HepG2 (cell line): ENCODE measurements around the gene SPINK6. TPM values are rescaled to one million over a fixed set of nuclear protein-coding genes. Genes with fewer than 3 reads are reported as not detected.

Source experiments
- FOSL2 ChIP-seq: sonication (generic); formaldehyde crosslinking; IDR thresholded peaks from 2 replicates; pipeline ENCODE4 v1.4.0; 2020; ENCODE audit warnings: missing genetic modification reagents
- FOXP4 ChIP-seq: sonication (generic); formaldehyde crosslinking; IDR thresholded peaks from 2 replicates; pipeline ENCODE4 v1.4.0; 2020; ENCODE audit warnings: missing genetic modification reagents
- GLI4 ChIP-seq: sonication (generic); formaldehyde crosslinking; IDR thresholded peaks from 2 replicates; pipeline ENCODE4 v1.5.1; 2020; ENCODE audit warnings: missing genetic modification reagents, mild to moderate bottlenecking, moderate library complexity, borderline replicate concordance
- JDP2 ChIP-seq: sonication (generic); formaldehyde crosslinking; IDR thresholded peaks from 2 replicates; pipeline ENCODE4 v1.8.1; 2022; ENCODE audit warnings: missing genetic modification reagents, borderline replicate concordance
- RBM22 ChIP-seq: fragments of 200-400 bp; formaldehyde crosslinking; optimal IDR thresholded peaks from 2 replicates; pipeline ENCODE3; 2017; ENCODE audit warnings: mild to moderate bottlenecking, low read length, moderate library complexity
- TAF15 ChIP-seq: fragments of 200-400 bp; formaldehyde crosslinking; IDR thresholded peaks from one replicate; pipeline ENCODE4 v1.6.1; 2018; ENCODE audit warnings: mild to moderate bottlenecking, low read depth, low read length; ENCODE audit not compliant: poor library complexity, severe bottlenecking
- ZNF143 ChIP-seq: sonication (generic); formaldehyde crosslinking; IDR thresholded peaks from 2 replicates; pipeline ENCODE4 v1.4.0; 2020; ENCODE audit warnings: missing genetic modification reagents
- ZNF232 ChIP-seq: sonication (generic); formaldehyde crosslinking; IDR thresholded peaks from 2 replicates; pipeline ENCODE4 v1.4.0; 2020; ENCODE audit warnings: missing genetic modification reagents, borderline replicate concordance
- ZNF292 ChIP-seq: sonication (generic); formaldehyde crosslinking; IDR thresholded peaks from 2 replicates; pipeline ENCODE4 v1.8.1; 2022; ENCODE audit warnings: mild to moderate bottlenecking, low read depth, missing genetic modification reagents, borderline replicate concordance
- ZNF326 ChIP-seq: sonication (generic); formaldehyde crosslinking; IDR thresholded peaks from 2 replicates; pipeline ENCODE4 v1.4.0; 2020; ENCODE audit warnings: missing genetic modification reagents, borderline replicate concordance
- ZNF503 ChIP-seq: sonication (generic); formaldehyde crosslinking; IDR thresholded peaks from 2 replicates; pipeline ENCODE4 v1.4.0; 2020; ENCODE audit warnings: missing genetic modification reagents
- polyA plus RNA-seq, 8 experiments: library from polyadenylated mRNA; depleted of rRNA in 3 of 8; stranded (reverse) in 7 of 8; unstranded in 1 of 8; fragments of >200 nt; fragmentation: Illumina TruSeq in 4 of 8; extraction: Trizol in 4 of 8; gene quantifications; 2 replicates each; pipeline versions ENCODE4 v1.2.1 to v1.2.3, GENCODE V29; 2011 to 2016; ENCODE audit warnings: low read depth in 4 of 8, missing spikeins in 1 of 8, mixed read lengths in 1 of 8; ENCODE audit not compliant: insufficient read depth in 1 of 8
- total RNA-seq, 5 experiments: library from RNA; depleted of rRNA; stranded (reverse); fragments of >200 nt; fragmentation: Illumina TruSeq; extraction: Trizol; gene quantifications; 2 replicates each; pipeline ENCODE4 v1.2.3, GENCODE V29; 2016; ENCODE audit warnings: low read depth in 1 of 5

Gene SPINK6
- total and polyA plus RNA-seq, 2 of the 13 experiments (the other 11 are each of a cell fraction or from before 2014, with no cell fraction given), result not detected

DNA sequence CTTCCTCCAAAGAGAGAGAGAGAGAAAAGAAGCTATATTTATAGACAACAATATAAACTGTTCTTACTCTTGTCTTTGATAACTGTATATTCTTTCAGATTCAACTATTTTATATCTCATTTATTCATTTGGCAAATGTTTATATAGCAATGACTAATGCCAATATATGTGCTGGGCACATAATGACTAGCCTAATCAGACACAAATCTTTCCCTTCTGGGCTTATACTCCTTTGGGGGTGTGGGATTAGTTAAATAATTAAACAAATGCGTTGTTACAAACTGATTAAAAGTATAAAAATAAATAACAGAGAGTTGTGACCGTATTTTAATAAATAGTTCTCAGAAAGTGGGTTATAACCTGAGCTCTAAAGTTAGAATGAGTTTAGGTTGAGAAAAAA is 30.5 kb upstream of the SPINK6 start (continued):
- TF ChIP-seq ZNF503 (no peak), ZNF232 (CRISPR knock-in tag) (no peak), RBM22 (no peak), ZNF326 (CRISPR knock-in tag) (no peak), FOXP4 (no peak), GLI4 (CRISPR knock-in tag) (no peak), ZNF292 (CRISPR knock-in tag) (no peak), FOSL2 (no peak), JDP2 (CRISPR knock-in tag) (no peak), ZNF143 (CRISPR knock-in tag) (no peak), TAF15 (no peak)
